PC-3 (cell line): ENCODE measurements around the gene ZNF574.

Experiments
- CTCF ChIP-seq: fragments of 300-600 bp; sonication (generic); conservative IDR thresholded peaks from 2 replicates; pipeline ENCODE4 v1.5.1; 2017; ENCODE audit warnings: antibody characterized with exemption, low read depth, mild to moderate bottlenecking, low read length
- EZH2phosphoT487 ChIP-seq: fragments of 300-600 bp; sonication (generic); IDR thresholded peaks from 2 replicates; pipeline ENCODE4 v1.6.1; 2018; ENCODE audit warnings: mild to moderate bottlenecking, antibody characterized with exemption, low read length, borderline replicate concordance

GRCh38 chr19:42111811-42112210 is 35.8 kb downstream of the ZNF574 start:
- no peak for TF ChIP-seq CTCF
- no peak for TF ChIP-seq EZH2phosphoT487
